ENCODE results near the gene KCNK17. TPM values are rescaled to one million over a fixed set of nuclear protein-coding genes. Genes with fewer than 3 reads are reported as not detected.

The KCNK17 gene
- total and polyA plus RNA-seq, 2 of the 8 experiments (the other 6 are each of a cell fraction or from before 2014, with no cell fraction given) = 2.9 to 3.4 TPM

GRCh38 chr6:39263303-39264037 lies 50.7 kb downstream of the KCNK17 start:
- H3K79me2 ChIP-seq (ENCODE audit: control insufficient read depth in 1 of 2, insufficient read depth in 2 of 2, low read length in 2 of 2) = no peaks in the 10 kb centered on the region
- H2BK15ac ChIP-seq (ENCODE audit: low read length) = no peak overlapping the region
- TF ChIP-seq CEBPB (IDR thresholded peaks at IDR 0.05; ENCODE audit: low read depth, low read length) (peak; percentile 86), CHD1 (IDR thresholded peaks at IDR 0.05; ENCODE audit: low read depth, low read length) (no peak), SIX5 (IDR thresholded peaks at IDR 0.05; ENCODE audit: low read depth, low read length) (no peak), SP1 (IDR thresholded peaks at IDR 0.05; ENCODE audit: low read depth, low read length) (no peak), TEAD4 (IDR thresholded peaks at IDR 0.05; ENCODE audit: low read depth, low read length) (0 out of 2 replicates have a peak, but pooled peaks have one; percentile 7), POU5F1 (IDR thresholded peaks at IDR 0.05; ENCODE audit: low read depth, low read length) (no peak), MAFK (IDR thresholded peaks at IDR 0.05; ENCODE audit: low read depth, low read length) (peak; percentile 42; the same call in 1 of the 2 replicates), ATF2 (IDR thresholded peaks at IDR 0.05; ENCODE audit: low read length) (no peak), JUND (IDR thresholded peaks at IDR 0.05; ENCODE audit: low read length) (peak; percentile 87), SUZ12 (IDR thresholded peaks at IDR 0.05; ENCODE audit: low read length) (no peak), ASH2L (IDR thresholded peaks at IDR 0.05; ENCODE audit: low read length) (peak; percentile 87)

More at GRCh38 chr6:39263303-39264037, 50.7 kb downstream of the KCNK17 start:
- peak overlapping the region; percentile 63; the same call in 1 of the 2 replicates for H2BK20ac ChIP-seq (ENCODE audit: low read length)
- H3K4me3 ChIP-seq (ENCODE audit: extremely low read depth in 1 of 4, insufficient read depth in 2 of 4, low read depth in 3 of 4, low read length in 4 of 4) = peak overlapping the region in 1 of 4 experiments; percentile 43; a peak in 1 of 8 replicates
- no peaks in the 10 kb centered on the region for H4K20me1 ChIP-seq (replicated peaks in 1 of 2; ENCODE audit: control insufficient read depth in 1 of 2, insufficient read depth in 2 of 2, low read length in 2 of 2)
- WGBS, 2 experiments (ENCODE audit: extremely low coverage in 1 of 2, insufficient coverage in 1 of 2, insufficient read length in 1 of 2, insufficient replicate concordance in 2 of 2, low coverage in 1 of 2, low lambda C conversion rate in 2 of 2, missing lambda C conversion rate in 1 of 2) = 25% methylated on average over 5 of the region's 5 CpGs; no CpG with 5 or more reads in 1 of the 2 experiments
- H3K27ac ChIP-seq (ENCODE audit: low read depth, low read length) = peak overlapping the region; percentile 47; the same call in 1 of the 2 replicates
- H4K5ac ChIP-seq (ENCODE audit: insufficient read length, low read depth, low read length) = peak overlapping the region; percentile 88
- H2BK5ac ChIP-seq (ENCODE audit: low read depth, low read length) = peak overlapping the region; percentile 63; the same call in 1 of the 2 replicates
- ChIA-PET CTCF (ENCODE audit: partially characterized antibody) (interaction anchor here (0.5 to 3.7 kb wide), 10 partner anchors 9 to 150 kb away, joined by 3 to 22 read pairs (median 4); no protein-coding TSS in a partner anchor), POLR2A (ENCODE audit: partially characterized antibody) (interaction anchor here (1.2 to 2.3 kb wide), 4 partner anchors 25 to 46 kb away, joined by 4 to 7 read pairs (median 6); partner anchors contain the start of gene KCNK5)
- peaks cover 0 to 10% (median 7%) of the 10 kb centered on the region in 4 experiments; a peak in 5 of 7 replicates for H3K4me1 ChIP-seq (replicated peaks in 1 of 4; ENCODE audit: control insufficient read depth in 3 of 4, insufficient read depth in 4 of 4, low read length in 3 of 4)
- peak overlapping the region; percentile 32 for H4K91ac ChIP-seq (replicated peaks; ENCODE audit: insufficient read length, low read length)
- no peak overlapping the region for H2AK5ac ChIP-seq (ENCODE audit: low read depth, low read length)
- no peak overlapping the region for H4K8ac ChIP-seq (ENCODE audit: extremely low read depth, insufficient read depth, low read length)
- peak overlapping the region; percentile 34; the same call in 1 of the 2 replicates for H3K18ac ChIP-seq (ENCODE audit: extremely low read depth, low read length)
- H3K9ac ChIP-seq (replicated peaks in 1 of 4; ENCODE audit: extremely low read depth in 1 of 4, low read depth in 3 of 4, low read length in 3 of 4) = no peak overlapping the region
- H3K9me3 ChIP-seq (ENCODE audit: insufficient read depth in 2 of 2, low read depth in 1 of 2, low read length in 1 of 2) = no peaks in the 10 kb centered on the region
- H3K23ac ChIP-seq (ENCODE audit: insufficient read length) = no peak overlapping the region
- no peak overlapping the region for H2AFZ ChIP-seq (ENCODE audit: low read length)
- DNase-seq (ENCODE audit: low read depth in 1 of 2, low spot score in 2 of 2) (peak in 1 of 2 experiments; percentile 25), FAIRE-seq (peak; percentile 97)
- H3K79me1 ChIP-seq (ENCODE audit: low read depth, low read length) = no peaks in the 10 kb centered on the region
- H3K14ac ChIP-seq (ENCODE audit: insufficient read length) = no peak overlapping the region
- no peaks in the 10 kb centered on the region for H3K36me3 ChIP-seq (ENCODE audit: control insufficient read depth in 2 of 4, insufficient read depth in 4 of 4, low read length in 3 of 4)
- H3K56ac ChIP-seq (replicated peaks; ENCODE audit: insufficient read length, low read depth, low read length) = no peak overlapping the region
- H2BK12ac ChIP-seq (ENCODE audit: low read depth, low read length) = peak overlapping the region; percentile 64; the same call in 1 of the 2 replicates
- peak overlapping the region; percentile 1 to 41; a peak in 2 of 4 replicates for H3K4me2 ChIP-seq (ENCODE audit: insufficient read depth in 1 of 2, low read depth in 2 of 2, low read length in 2 of 2)
- H2BK120ac ChIP-seq (replicated peaks; ENCODE audit: low read depth, low read length) = peak overlapping the region; percentile 70
- no peak overlapping the region for H3K4ac ChIP-seq (replicated peaks; ENCODE audit: insufficient read length, low read depth, low read length)
- no peaks in the 10 kb centered on the region for H3K27me3 ChIP-seq (replicated peaks in 1 of 4; ENCODE audit: control insufficient read depth in 3 of 4, extremely low read depth in 1 of 4, insufficient read depth in 3 of 4, low read length in 3 of 4)
- no peaks in the 10 kb centered on the region for H3K23me2 ChIP-seq (ENCODE audit: low read depth, low read length)

Measured in H1 (cell line).